Common myeloid progenitor, CD34-positive (primary cell): ENCODE measurements around the gene FBXL19. TPM values are rescaled to one million over a fixed set of nuclear protein-coding genes. Genes with fewer than 3 reads are reported as not detected.

Experiments used
- CTCF ChIA-PET: fragments of 350-600 bp; sonication (Branson Sonifier 250); formaldehyde crosslinking; loops from one replicate; lab custom pipeline; 2021; ENCODE audit warnings: antibody characterized with exemption; lab: Charles Lee
- POLR2A ChIA-PET: fragments of 350-600 bp; sonication (Branson Sonifier 250); formaldehyde crosslinking; loops from one replicate; lab custom pipeline; 2021; ENCODE audit warnings: antibody characterized with exemption; lab: Charles Lee
- DNase-seq, 3 donors: peaks; one replicate each; pipeline versions ENCODE4 v3.0.0 to v3.0.0-alpha.2; 2013
- H3K27ac ChIP-seq, 2 experiments: 1 replicate in 1 of 2; 2 replicates in 1 of 2; pipeline ENCODE4 v1.7.0; 2013; ENCODE audit warnings: inconsistent platforms in 2 of 2, low read length in 2 of 2, mild to moderate bottlenecking in 2 of 2, low read depth in 1 of 2, moderate library complexity in 1 of 2; ENCODE audit not compliant: severe bottlenecking in 2 of 2, insufficient read depth in 1 of 2, poor library complexity in 1 of 2
- H3K27me3 ChIP-seq, 5 experiments: replicated peaks in 2 of 5; 1 replicate in 3 of 5; 2 replicates in 2 of 5; pipeline versions ENCODE4 v1.6.1 to v1.7.0; 2013; ENCODE audit warnings: low read length in 4 of 5, mild to moderate bottlenecking in 2 of 5, moderate library complexity in 2 of 5, inconsistent platforms in 1 of 5; ENCODE audit not compliant: insufficient read depth in 5 of 5, control insufficient read depth in 4 of 5
- H3K36me3 ChIP-seq, 4 experiments: 1 replicate in 2 of 4; 2 replicates in 2 of 4; pipeline versions ENCODE4 v1.6.1 to v1.7.0; 2013; ENCODE audit warnings: low read length in 3 of 4, control low read depth in 1 of 4, mild to moderate bottlenecking in 1 of 4; ENCODE audit not compliant: control insufficient read depth in 4 of 4, insufficient read depth in 4 of 4
- H3K4me1 ChIP-seq, 4 experiments: 1 replicate in 3 of 4; 2 replicates in 1 of 4; pipeline versions ENCODE4 v1.6.1 to v1.7.1; 2013; ENCODE audit warnings: low read length in 3 of 4, mild to moderate bottlenecking in 3 of 4, control low read depth in 1 of 4, inconsistent platforms in 1 of 4, moderate library complexity in 1 of 4; ENCODE audit not compliant: control insufficient read depth in 4 of 4, insufficient read depth in 4 of 4; ENCODE audit errors: control extremely low read depth in 1 of 4
- H3K4me3 ChIP-seq, 7 experiments: 1 replicate in 4 of 7; 2 replicates in 3 of 7; pipeline versions ENCODE4 v1.5.1 to v1.7.0; 2013; ENCODE audit warnings: mild to moderate bottlenecking in 7 of 7, low read length in 6 of 7, moderate library complexity in 6 of 7, inconsistent platforms in 2 of 7, low read depth in 2 of 7, control low read depth in 1 of 7; ENCODE audit not compliant: insufficient read depth in 4 of 7, control insufficient read depth in 1 of 7; ENCODE audit errors: extremely low read depth in 1 of 7
- H3K9me3 ChIP-seq, 5 experiments: 1 replicate in 4 of 5; 2 replicates in 1 of 5; pipeline versions ENCODE4 v1.6.1 to v1.7.1; 2013; ENCODE audit warnings: low read length in 4 of 5, mild to moderate bottlenecking in 2 of 5, inconsistent platforms in 1 of 5, low read depth in 1 of 5, moderate library complexity in 1 of 5; ENCODE audit not compliant: control insufficient read depth in 4 of 5, insufficient read depth in 2 of 5; ENCODE audit errors: control extremely low read depth in 1 of 5
- WGBS: methylation state at CpG from one replicate; pipeline ENCODE4 v1.1.5; 2013; ENCODE audit not compliant: insufficient coverage; 5-methylcytosine and 5-hydroxymethylcytosine counted together
- polyA plus RNA-seq: library from polyadenylated mRNA; unstranded; fragments of 120-200 nt; gene quantifications from one replicate; pipeline ENCODE4 v1.2.1, GENCODE V29; 2013

The FBXL19 gene
- polyA plus RNA-seq = 19.7 TPM

GRCh38 chr16:30923554-30924075 lies at the start of gene FBXL19:
FBXL19 (plus strand) TSS chr16:30923572; CDS start chr16:30925755, 2,183 bp downstream.
- Histone ChIP-seq H3K4me3 (peak within 1 kb of the TSS; percentile 82 to 100 (median 93)), H3K4me1 (peaks cover 0 to 33% (median 31%) of the 10 kb centered on the region in 4 experiments), H3K27me3 (no peaks in the 10 kb centered on the region), H3K27ac (peak within 1 kb of the TSS; percentile 94 to 96), H3K9me3 (no peaks in the 10 kb centered on the region), H3K36me3 (peaks cover 4 to 31% (median 14%) of the 10 kb centered on the region in 4 experiments)
- DNase-seq = no peak
- no CpG with 5 or more reads among the region's 31 CpGs for WGBS
- CTCF ChIA-PET = interaction anchor here (0.9 kb wide), 1 partner anchor 18 kb away, joined by 3 read pairs; no protein-coding TSS in a partner anchor
- POLR2A ChIA-PET = no interaction called here

GRCh38 chr16:30874244-30874820 lies 49.0 kb upstream of the FBXL19 start:
- H3K36me3 ChIP-seq = peaks cover 0 to 10% (median 5%) of the 10 kb centered on the region in 4 experiments
- no peak for DNase-seq
- WGBS = 43% methylated on average over 22 of the region's 23 CpGs
- ChIA-PET POLR2A (interaction anchor here (0.8 to 2.4 kb wide), 4 partner anchors 22 to 69 kb away, joined by 3 to 11 read pairs (median 4); partner anchors contain the start of gene CTF1), CTCF (interaction anchor here (0.8 to 6.1 kb wide), 7 partner anchors 12 to 68 kb away, joined by 3 to 36 read pairs (median 4); no protein-coding TSS in a partner anchor)
- no peaks in the 10 kb centered on the region for H3K9me3 ChIP-seq
- H3K4me3 ChIP-seq = peak overlapping the region; percentile 67 to 95 (median 91)
- H3K27me3 ChIP-seq = no peaks in the 10 kb centered on the region
- H3K27ac ChIP-seq = peak overlapping the region in 1 of 2 experiments; percentile 95
- peaks cover 5 to 30% (median 23%) of the 10 kb centered on the region in 4 experiments for H3K4me1 ChIP-seq

- Histone ChIP-seq H3K4me1 (peaks cover 5 to 30% (median 23%) of the 10 kb centered on the region in 4 experiments), H3K9me3 (no peaks in the 10 kb centered on the region), H3K4me3 (peak overlapping the region; percentile 67 to 95 (median 91)), H3K27ac (peak overlapping the region; percentile 78 to 95), H3K36me3 (peaks cover 0 to 13% (median 6%) of the 10 kb centered on the region in 4 experiments), H3K27me3 (no peaks in the 10 kb centered on the region)
- peak; percentile 90 to 94 (median 91) for DNase-seq
- CTCF ChIA-PET = interaction anchor here (0.8 to 6.1 kb wide), 8 partner anchors 11 to 67 kb away, joined by 3 to 36 read pairs (median 4); no protein-coding TSS in a partner anchor
- WGBS = 0% methylated on average over 83 of the region's 85 CpGs
- POLR2A ChIA-PET = interaction anchor here (0.8 to 2.4 kb wide), 5 partner anchors 11 to 70 kb away, joined by 3 to 11 read pairs (median 3); partner anchors contain the start of gene CTF1
These were observed 48.3 kb upstream of the FBXL19 start for GRCh38 chr16:30874821-30875717.

GRCh38 chr16:30875871-30876801 lies 47.2 kb upstream of the FBXL19 start:
- Histone ChIP-seq H3K36me3 (peaks cover 0 to 15% (median 6%) of the 10 kb centered on the region in 4 experiments), H3K27me3 (no peaks in the 10 kb centered on the region), H3K4me1 (peaks cover 5 to 30% (median 23%) of the 10 kb centered on the region in 4 experiments), H3K4me3 (peak overlapping the region; percentile 46 to 95 (median 91)), H3K27ac (peak overlapping the region; percentile 78 to 95), H3K9me3 (no peaks in the 10 kb centered on the region)
- ChIA-PET POLR2A (interaction anchor here (1.0 to 2.4 kb wide), 3 partner anchors 10 to 26 kb away, joined by 3 to 11 read pairs (median 3); no protein-coding TSS in a partner anchor), CTCF (interaction anchor here (1.4 to 6.1 kb wide), 4 partner anchors 16 to 66 kb away, joined by 3 to 36 read pairs (median 16); no protein-coding TSS in a partner anchor)
- peak; percentile 34 to 78 (median 71) for DNase-seq
- 13% methylated on average over 10 of the region's 12 CpGs for WGBS

- peak overlapping the region in 6 of 7 experiments; percentile 28 to 95 (median 88) for H3K4me3 ChIP-seq
- ChIA-PET CTCF (interaction anchor here (1.3 to 6.1 kb wide), 5 partner anchors 15 to 72 kb away, joined by 4 to 36 read pairs (median 7); no protein-coding TSS in a partner anchor), POLR2A (no interaction called here)
- H3K9me3 ChIP-seq = no peaks in the 10 kb centered on the region
- peak overlapping the region in 1 of 2 experiments; percentile 95 for H3K27ac ChIP-seq
- 100% methylated on average over 1 of the region's 5 CpGs for WGBS
- no peaks in the 10 kb centered on the region for H3K27me3 ChIP-seq
- DNase-seq = peak in 1 of 3 donors; percentile 13
- peaks cover 5 to 30% (median 23%) of the 10 kb centered on the region in 4 experiments for H3K4me1 ChIP-seq
- peaks cover 0 to 18% (median 6%) of the 10 kb centered on the region in 4 experiments for H3K36me3 ChIP-seq
These were observed 46.5 kb upstream of the FBXL19 start for GRCh38 chr16:30876867-30877266.
